ENCODE results near the gene CTSO. TPM values are rescaled to one million over a fixed set of nuclear protein-coding genes. Genes with fewer than 3 reads are reported as not detected.

The CTSO gene
- total and polyA plus RNA-seq, 2 donors from 2014 or later: 22.9 to 40.3 TPM

- Histone ChIP-seq H3K9ac (ENCODE audit: low read length in 3 of 3) (no peak overlapping the region), H3K27me3 (ENCODE audit: control insufficient read depth, insufficient read depth, low read length) (no peaks in the 10 kb centered on the region), H3K36me3 (ENCODE audit: control insufficient read depth in 2 of 3, insufficient read depth in 3 of 3, low read length in 3 of 3) (no peaks in the 10 kb centered on the region), H3K27ac (ENCODE audit: low read depth in 2 of 2, low read length in 2 of 2) (no peak overlapping the region), H3K9me3 (ENCODE audit: control insufficient read depth in 2 of 3, insufficient read depth in 1 of 3, low read length in 3 of 3) (no peaks in the 10 kb centered on the region), H3K4me1 (ENCODE audit: control insufficient read depth in 2 of 3, insufficient read depth in 2 of 3, low read depth in 1 of 3, low read length in 3 of 3) (peaks cover 0 to 7% (median 0%) of the 10 kb centered on the region in 3 donors), H3K4me3 (ENCODE audit: low read length in 3 of 3) (no peak overlapping the region)
- intact Hi-C loops (cut with DNase I): no loop called here
- DNase-seq: peak in 1 of 5 donors; percentile 21
- FAIRE-seq: peak; percentile 96
- no peak for TF ChIP-seq CTCF (IDR thresholded peaks at IDR 0.05; ENCODE audit: borderline replicate concordance, extremely low read depth, insufficient read depth)
Observed at GRCh38 chr4:155889031-155889793, 64.5 kb downstream of the CTSO start.

- no peak for TF ChIP-seq CTCF (IDR thresholded peaks at IDR 0.05; ENCODE audit: borderline replicate concordance, extremely low read depth, insufficient read depth)
- no peak for DNase-seq
- Histone ChIP-seq H3K36me3 (ENCODE audit: control insufficient read depth in 2 of 3, insufficient read depth in 3 of 3, low read length in 3 of 3) (no peaks in the 10 kb centered on the region), H3K4me3 (ENCODE audit: low read length in 3 of 3) (no peak overlapping the region), H3K9me3 (ENCODE audit: control insufficient read depth in 2 of 3, insufficient read depth in 1 of 3, low read length in 3 of 3) (no peaks in the 10 kb centered on the region), H3K27me3 (ENCODE audit: control insufficient read depth, insufficient read depth, low read length) (no peaks in the 10 kb centered on the region), H3K9ac (ENCODE audit: low read length in 3 of 3) (no peak overlapping the region), H3K27ac (ENCODE audit: low read depth in 2 of 2, low read length in 2 of 2) (no peak overlapping the region), H3K4me1 (ENCODE audit: control insufficient read depth in 2 of 3, insufficient read depth in 2 of 3, low read depth in 1 of 3, low read length in 3 of 3) (peaks cover 0 to 7% (median 0%) of the 10 kb centered on the region in 3 donors)
- FAIRE-seq: no peak
- intact Hi-C loops (cut with DNase I): no loop called here
Observed at GRCh38 chr4:155887847-155888570, 65.7 kb downstream of the CTSO start.

- TF ChIP-seq CTCF (IDR thresholded peaks at IDR 0.05; ENCODE audit: borderline replicate concordance, extremely low read depth, insufficient read depth): no peak
- intact Hi-C loops (cut with DNase I): no loop called here
- FAIRE-seq: no peak
Observed at GRCh38 chr4:155887045-155887444, 66.6 kb downstream of the CTSO start.

More at GRCh38 chr4:155887045-155887444, 66.6 kb downstream of the CTSO start:
- no peaks in the 10 kb centered on the region for H3K36me3 ChIP-seq (ENCODE audit: control insufficient read depth in 2 of 3, insufficient read depth in 3 of 3, low read length in 3 of 3)
- H3K27ac ChIP-seq (ENCODE audit: low read depth in 2 of 2, low read length in 2 of 2): no peak overlapping the region
- no peak overlapping the region for H3K4me3 ChIP-seq (ENCODE audit: low read length in 3 of 3)
- DNase-seq: no peak
- H3K4me1 ChIP-seq (ENCODE audit: control insufficient read depth in 2 of 3, insufficient read depth in 2 of 3, low read depth in 1 of 3, low read length in 3 of 3): peaks cover 0 to 7% (median 0%) of the 10 kb centered on the region in 3 donors
- H3K27me3 ChIP-seq (ENCODE audit: control insufficient read depth, insufficient read depth, low read length): no peaks in the 10 kb centered on the region
- H3K9me3 ChIP-seq (ENCODE audit: control insufficient read depth in 2 of 3, insufficient read depth in 1 of 3, low read length in 3 of 3): no peaks in the 10 kb centered on the region
- no peak overlapping the region for H3K9ac ChIP-seq (ENCODE audit: low read length in 3 of 3)

All from kidney (tissue), 14 donors.